Measurements from ENCODE around the gene RSPH1.

Gene RSPH1

GRCh38 chr21:42513985-42514882 lies 18.2 kb upstream of the RSPH1 start (continued):
- TF ChIP-seq ZFP3 (CRISPR knock-in tag; IDR thresholded peaks at IDR 0.05): no peak
- TF ChIP-seq RARB (CRISPR knock-in tag; IDR thresholded peaks at IDR 0.05): no peak
- TF ChIP-seq ZNF8 (CRISPR knock-in tag; IDR thresholded peaks at IDR 0.05): no peak
- TF ChIP-seq GLIS3 (CRISPR knock-in tag; IDR thresholded peaks at IDR 0.05): no peak
- TF ChIP-seq TOX (CRISPR knock-in tag; IDR thresholded peaks at IDR 0.05; ENCODE audit: borderline replicate concordance): no peak
- TF ChIP-seq PPARA (CRISPR knock-in tag; IDR thresholded peaks at IDR 0.05; ENCODE audit: borderline replicate concordance): no peak
- TF ChIP-seq, protein P1, sequence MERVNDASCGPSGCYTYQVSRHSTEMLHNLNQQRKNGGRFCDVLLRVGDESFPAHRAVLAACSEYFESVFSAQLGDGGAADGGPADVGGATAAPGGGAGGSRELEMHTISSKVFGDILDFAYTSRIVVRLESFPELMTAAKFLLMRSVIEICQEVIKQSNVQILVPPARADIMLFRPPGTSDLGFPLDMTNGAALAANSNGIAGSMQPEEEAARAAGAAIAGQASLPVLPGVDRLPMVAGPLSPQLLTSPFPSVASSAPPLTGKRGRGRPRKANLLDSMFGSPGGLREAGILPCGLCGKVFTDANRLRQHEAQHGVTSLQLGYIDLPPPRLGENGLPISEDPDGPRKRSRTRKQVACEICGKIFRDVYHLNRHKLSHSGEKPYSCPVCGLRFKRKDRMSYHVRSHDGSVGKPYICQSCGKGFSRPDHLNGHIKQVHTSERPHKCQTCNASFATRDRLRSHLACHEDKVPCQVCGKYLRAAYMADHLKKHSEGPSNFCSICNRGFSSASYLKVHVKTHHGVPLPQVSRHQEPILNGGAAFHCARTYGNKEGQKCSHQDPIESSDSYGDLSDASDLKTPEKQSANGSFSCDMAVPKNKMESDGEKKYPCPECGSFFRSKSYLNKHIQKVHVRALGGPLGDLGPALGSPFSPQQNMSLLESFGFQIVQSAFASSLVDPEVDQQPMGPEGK (CRISPR knock-in tag; IDR thresholded peaks at IDR 0.05; ENCODE audit: borderline replicate concordance): no peak
- TF ChIP-seq ZC3H10 (CRISPR knock-in tag; IDR thresholded peaks at IDR 0.05): no peak
- no peak for TF ChIP-seq ZFP30 (CRISPR knock-in tag; IDR thresholded peaks at IDR 0.05)
- TF ChIP-seq ESRRG (CRISPR knock-in tag; IDR thresholded peaks at IDR 0.05): no peak

DNA sequence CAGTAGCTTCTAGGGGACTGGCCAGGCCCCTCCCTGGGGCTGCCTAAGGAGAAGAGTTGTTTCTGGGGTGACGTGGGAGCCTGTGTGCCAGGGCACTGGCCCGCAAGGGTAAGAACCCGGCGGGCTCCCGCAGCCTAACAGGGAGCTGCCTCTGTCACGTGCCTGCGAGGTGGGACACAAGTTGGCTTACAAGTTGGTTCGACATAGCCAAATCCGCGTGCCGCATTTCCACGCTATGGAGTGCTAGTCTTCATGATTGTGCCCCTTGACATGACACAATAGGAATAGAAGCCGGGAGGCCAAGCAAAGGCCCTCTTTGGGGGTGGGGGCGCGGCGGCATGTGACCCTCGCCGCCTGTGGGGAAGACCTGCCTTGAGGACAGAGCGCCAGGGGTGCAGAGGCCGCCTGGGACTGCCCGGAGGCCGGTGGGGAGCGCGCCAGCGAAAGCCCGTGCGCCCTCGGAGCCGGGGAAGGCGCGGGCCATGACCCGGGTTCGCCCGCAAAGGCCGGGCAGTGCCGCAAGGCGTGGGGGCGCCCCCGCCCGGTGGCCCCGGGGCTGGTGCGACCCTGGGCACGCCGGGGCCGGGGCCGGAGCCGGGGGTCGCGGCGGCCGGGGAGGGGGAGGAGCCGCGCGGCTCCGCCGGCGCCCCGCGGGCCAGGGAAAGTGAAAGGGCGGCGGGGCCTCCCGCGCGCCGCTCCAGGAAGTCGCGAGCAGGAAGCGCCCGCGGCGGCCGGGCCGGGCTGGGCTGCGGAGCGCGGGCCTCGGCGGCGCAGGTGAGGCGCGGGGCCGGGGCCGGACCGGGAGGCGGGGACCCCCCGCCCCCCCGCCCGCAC lies 17.3 kb upstream of the RSPH1 start, which contains the start of gene SLC37A1:
SLC37A1 (plus strand) TSS at position 702 of the 834 bp plus-strand sequence. CDS start 4,603 bp downstream, outside the sequence.
- TF ChIP-seq ESRRG (CRISPR knock-in tag; IDR thresholded peaks at IDR 0.05) (no peak), GLIS3 (CRISPR knock-in tag; IDR thresholded peaks at IDR 0.05) (no peak), PPARA (CRISPR knock-in tag; IDR thresholded peaks at IDR 0.05; ENCODE audit: borderline replicate concordance) (no peak), ZNF70 (CRISPR knock-in tag; IDR thresholded peaks at IDR 0.05) (no peak), TOX (CRISPR knock-in tag; IDR thresholded peaks at IDR 0.05; ENCODE audit: borderline replicate concordance) (no peak), ZNF565 (CRISPR knock-in tag; conservative IDR thresholded peaks at IDR 0.05; ENCODE audit: low read depth) (no peak), ZFP30 (CRISPR knock-in tag; IDR thresholded peaks at IDR 0.05) (no peak), ZFP3 (CRISPR knock-in tag; IDR thresholded peaks at IDR 0.05) (no peak), TCF4 (CRISPR knock-in tag; IDR thresholded peaks at IDR 0.05; ENCODE audit: borderline replicate concordance) (no peak), BACH2 (CRISPR knock-in tag; IDR thresholded peaks at IDR 0.05; ENCODE audit: borderline replicate concordance) (no peak)
- TF ChIP-seq, protein P2, sequence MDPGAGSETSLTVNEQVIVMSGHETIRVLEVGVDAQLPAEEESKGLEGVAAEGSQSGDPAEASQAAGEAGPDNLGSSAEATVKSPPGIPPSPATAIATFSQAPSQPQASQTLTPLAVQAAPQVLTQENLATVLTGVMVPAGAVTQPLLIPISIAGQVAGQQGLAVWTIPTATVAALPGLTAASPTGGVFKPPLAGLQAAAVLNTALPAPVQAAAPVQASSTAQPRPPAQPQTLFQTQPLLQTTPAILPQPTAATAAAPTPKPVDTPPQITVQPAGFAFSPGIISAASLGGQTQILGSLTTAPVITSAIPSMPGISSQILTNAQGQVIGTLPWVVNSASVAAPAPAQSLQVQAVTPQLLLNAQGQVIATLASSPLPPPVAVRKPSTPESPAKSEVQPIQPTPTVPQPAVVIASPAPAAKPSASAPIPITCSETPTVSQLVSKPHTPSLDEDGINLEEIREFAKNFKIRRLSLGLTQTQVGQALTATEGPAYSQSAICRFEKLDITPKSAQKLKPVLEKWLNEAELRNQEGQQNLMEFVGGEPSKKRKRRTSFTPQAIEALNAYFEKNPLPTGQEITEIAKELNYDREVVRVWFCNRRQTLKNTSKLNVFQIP (CRISPR knock-in tag; IDR thresholded peaks at IDR 0.05; ENCODE audit: borderline replicate concordance, low read depth): no peak
- TF ChIP-seq, protein P1 (CRISPR knock-in tag; IDR thresholded peaks at IDR 0.05; ENCODE audit: borderline replicate concordance): no peak
- TF ChIP-seq, protein P3, sequence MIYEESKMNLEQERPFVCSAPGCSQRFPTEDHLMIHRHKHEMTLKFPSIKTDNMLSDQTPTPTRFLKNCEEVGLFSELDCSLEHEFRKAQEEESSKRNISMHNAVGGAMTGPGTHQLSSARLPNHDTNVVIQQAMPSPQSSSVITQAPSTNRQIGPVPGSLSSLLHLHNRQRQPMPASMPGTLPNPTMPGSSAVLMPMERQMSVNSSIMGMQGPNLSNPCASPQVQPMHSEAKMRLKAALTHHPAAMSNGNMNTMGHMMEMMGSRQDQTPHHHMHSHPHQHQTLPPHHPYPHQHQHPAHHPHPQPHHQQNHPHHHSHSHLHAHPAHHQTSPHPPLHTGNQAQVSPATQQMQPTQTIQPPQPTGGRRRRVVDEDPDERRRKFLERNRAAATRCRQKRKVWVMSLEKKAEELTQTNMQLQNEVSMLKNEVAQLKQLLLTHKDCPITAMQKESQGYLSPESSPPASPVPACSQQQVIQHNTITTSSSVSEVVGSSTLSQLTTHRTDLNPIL (CRISPR knock-in tag; IDR thresholded peaks at IDR 0.05; ENCODE audit: low read depth): no peak
- no peak; the same call in 1 of the 3 replicates for ATAC-seq

DNA sequence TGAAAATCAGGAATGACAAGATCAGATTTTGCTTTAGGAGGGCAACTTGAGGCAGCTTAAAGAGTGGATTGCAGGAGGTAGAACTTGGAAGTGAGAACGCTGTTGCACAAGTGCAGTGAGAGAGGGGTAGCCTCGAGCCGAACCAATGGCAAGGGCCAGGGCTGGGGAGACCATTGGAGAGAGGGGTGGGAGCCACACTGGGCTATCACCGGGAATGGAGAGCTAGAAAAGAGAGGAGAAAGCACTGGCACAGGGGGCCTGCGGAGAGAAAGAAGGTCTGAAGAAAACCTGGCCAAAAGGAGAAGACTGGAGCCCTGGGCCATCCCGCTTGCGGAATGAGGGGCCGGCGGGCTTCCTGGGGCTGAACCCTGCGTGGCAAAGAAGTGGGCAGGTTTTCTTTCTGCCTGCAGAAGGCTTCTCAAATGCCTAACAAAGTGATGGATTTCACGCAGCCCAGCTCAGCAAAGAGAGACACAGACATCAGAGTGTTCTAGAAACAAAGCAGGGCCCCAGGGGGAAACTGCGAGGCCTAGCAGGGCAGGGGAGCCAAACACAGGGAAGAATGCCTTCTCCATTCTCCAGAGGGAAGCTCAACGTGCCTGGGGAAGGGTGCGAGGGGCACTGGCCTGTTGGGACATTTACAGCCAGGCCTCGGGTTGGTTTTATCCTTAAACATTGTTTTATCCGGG lies 16.5 kb upstream of the RSPH1 start:
- no peak for ATAC-seq
- no peak for TF ChIP-seq ZFP3 (CRISPR knock-in tag; IDR thresholded peaks at IDR 0.05)
- no peak for TF ChIP-seq ZNF565 (CRISPR knock-in tag; conservative IDR thresholded peaks at IDR 0.05; ENCODE audit: low read depth)
- no peak for TF ChIP-seq TOX (CRISPR knock-in tag; IDR thresholded peaks at IDR 0.05; ENCODE audit: borderline replicate concordance)
- no peak for TF ChIP-seq TCF4 (CRISPR knock-in tag; IDR thresholded peaks at IDR 0.05; ENCODE audit: borderline replicate concordance)
- TF ChIP-seq ZFP30 (CRISPR knock-in tag; IDR thresholded peaks at IDR 0.05): no peak
- TF ChIP-seq, protein P3 (CRISPR knock-in tag; IDR thresholded peaks at IDR 0.05; ENCODE audit: low read depth): no peak
- no peak for TF ChIP-seq CSDC2 (CRISPR knock-in tag; IDR thresholded peaks at IDR 0.05)
- TF ChIP-seq, protein P1 (CRISPR knock-in tag; IDR thresholded peaks at IDR 0.05; ENCODE audit: borderline replicate concordance): no peak
- TF ChIP-seq BACH2 (CRISPR knock-in tag; IDR thresholded peaks at IDR 0.05; ENCODE audit: borderline replicate concordance): no peak
- no peak for TF ChIP-seq ARNTL (CRISPR knock-in tag; IDR thresholded peaks at IDR 0.05; ENCODE audit: borderline replicate concordance, low read depth)
- TF ChIP-seq ZNF70 (CRISPR knock-in tag; IDR thresholded peaks at IDR 0.05): no peak
- no peak for TF ChIP-seq ZC3H10 (CRISPR knock-in tag; IDR thresholded peaks at IDR 0.05)
- TF ChIP-seq GLIS3 (CRISPR knock-in tag; IDR thresholded peaks at IDR 0.05): no peak
- TF ChIP-seq, protein P2 (CRISPR knock-in tag; IDR thresholded peaks at IDR 0.05; ENCODE audit: borderline replicate concordance, low read depth): no peak
- no peak for TF ChIP-seq ZNF8 (CRISPR knock-in tag; IDR thresholded peaks at IDR 0.05)
- no peak for TF ChIP-seq OSR1 (CRISPR knock-in tag; IDR thresholded peaks at IDR 0.05)
